T-helper 22 cell (primary cell): Measurements from ENCODE around the gene PRMT1.

Experiments used
- DNase-seq: peaks from one replicate; pipeline ENCODE4 v3.0.0-alpha.2; 2020; ENCODE audit warnings: low read depth

PRMT1 gene

DNA sequence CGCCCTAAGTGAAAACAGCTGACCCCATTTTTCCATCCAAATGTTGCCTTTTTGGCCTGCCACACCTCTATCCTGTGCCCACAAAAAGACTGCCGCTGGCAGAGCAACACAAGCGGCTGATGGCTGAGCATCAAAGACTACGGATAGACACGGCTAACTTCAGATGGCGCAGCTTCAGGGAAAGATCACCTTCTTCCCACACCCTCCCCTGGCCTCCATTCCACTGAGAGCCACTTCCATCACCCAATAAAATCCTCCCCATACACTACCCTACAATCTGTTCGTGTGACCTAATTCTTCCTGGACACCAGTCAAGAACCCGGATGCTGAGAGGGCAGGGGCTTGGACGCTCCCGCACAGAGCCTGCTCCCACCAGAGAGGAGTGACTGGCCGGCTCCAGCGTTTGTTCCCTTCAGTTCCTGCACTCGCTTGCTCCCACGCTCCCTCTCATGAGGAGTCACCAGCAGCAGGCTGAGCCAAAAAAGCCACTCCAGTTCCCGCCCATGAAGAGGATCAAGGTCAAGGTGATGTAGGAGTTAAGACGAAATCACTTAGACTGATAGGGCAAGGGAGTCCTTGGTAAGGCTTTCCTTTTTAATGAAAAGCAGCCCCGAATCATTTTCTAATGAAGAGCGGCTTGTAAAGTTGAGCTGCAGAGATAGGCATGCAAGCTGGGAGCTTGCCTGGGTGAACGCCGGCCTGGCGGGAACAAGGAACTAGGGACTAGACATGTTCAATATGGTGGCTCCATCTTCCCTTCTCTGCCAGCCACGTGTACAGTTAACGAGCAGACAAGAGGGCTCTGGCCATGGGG is 50.4 kb downstream of the PRMT1 start:
- DNase-seq = no peak

DNA sequence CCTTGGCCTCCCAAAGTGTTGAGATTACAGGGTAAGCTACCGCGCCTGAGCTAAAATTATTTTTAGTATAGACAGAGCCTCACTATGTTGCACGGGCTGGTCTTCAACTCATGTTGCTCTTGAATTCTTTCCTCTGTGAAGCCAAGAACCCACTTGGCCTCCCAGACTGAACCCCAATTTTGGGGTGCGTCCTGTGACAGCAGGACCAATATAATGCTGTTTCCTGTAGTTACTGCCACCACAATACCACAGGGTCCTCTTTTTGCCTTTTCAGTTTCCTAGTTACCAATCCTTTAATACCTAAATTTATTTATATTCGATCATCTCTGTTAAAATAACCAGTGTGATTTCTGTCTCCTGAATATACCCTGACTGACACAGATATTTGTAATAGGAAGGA is 53.1 kb downstream of the PRMT1 start:
- no peak for DNase-seq
